ENCODE measurements around the gene COL25A1. TPM values are rescaled to one million over a fixed set of nuclear protein-coding genes. Genes with fewer than 3 reads are reported as not detected.

The COL25A1 gene
- total RNA-seq, 1 experiment from 2014 or later: 4.2 TPM

GRCh38 chr4:108953941-108954340 is 348.5 kb downstream of the COL25A1 start:
- H3K4me3 Mint-ChIP-seq: no peak overlapping the region
- Histone ChIP-seq H3K4me1 (ENCODE audit: insufficient read depth, low read length) (no peaks in the 10 kb centered on the region; the same call in 1 of the 2 replicates), H4K5ac (ENCODE audit: insufficient read length, low read depth, low read length) (no peak overlapping the region), H2BK12ac (ENCODE audit: insufficient read length, low read depth, low read length) (no peak overlapping the region), H4K8ac (replicated peaks; ENCODE audit: insufficient read length, low read depth, low read length) (no peak overlapping the region), H2AFZ (ENCODE audit: low read length) (no peak overlapping the region), H2BK15ac (ENCODE audit: low read depth, low read length) (no peak overlapping the region), H2BK20ac (ENCODE audit: low read depth, low read length, poor library complexity, severe bottlenecking) (no peak overlapping the region), H2AK5ac (ENCODE audit: insufficient read length, low read length) (no peak overlapping the region), H3K18ac (ENCODE audit: insufficient read length, low read depth, low read length) (no peak overlapping the region), H3K23ac (ENCODE audit: insufficient read length, low read depth, low read length) (no peak overlapping the region), H3K9me3 (ENCODE audit: control insufficient read depth, low read depth, low read length) (no peaks in the 10 kb centered on the region), H3K23me2 (ENCODE audit: insufficient read length, low read depth, low read length, poor library complexity, severe bottlenecking) (no peaks in the 10 kb centered on the region), H3K9ac (ENCODE audit: extremely low read depth, insufficient read length, low read length) (no peak overlapping the region), H3T11ph (ENCODE audit: low read length) (no peak overlapping the region), H3K27ac (ENCODE audit: insufficient read length, low read depth, low read length) (no peak overlapping the region), H3K14ac (ENCODE audit: insufficient read depth, low read length) (no peak overlapping the region), H3K79me2 (ENCODE audit: insufficient read depth, low read length) (no peaks in the 10 kb centered on the region), H3K56ac (ENCODE audit: insufficient read length, low read depth, low read length) (no peak overlapping the region), H2BK5ac (ENCODE audit: insufficient read length, low read length) (no peak overlapping the region), H2BK120ac (ENCODE audit: low read depth, low read length, poor library complexity, severe bottlenecking) (no peak overlapping the region), H3K79me1 (ENCODE audit: insufficient read depth, low read depth, low read length, poor library complexity, severe bottlenecking) (no peaks in the 10 kb centered on the region), H3K4ac (ENCODE audit: low read depth, low read length) (no peak overlapping the region), H4K20me1 (ENCODE audit: control insufficient read depth, insufficient read depth, insufficient read length) (no peaks in the 10 kb centered on the region), H3K27me3 (ENCODE audit: insufficient read depth, low read length) (no peaks in the 10 kb centered on the region), H3K4me2 (ENCODE audit: insufficient read depth, insufficient read length, low read length) (no peak overlapping the region), H4K91ac (ENCODE audit: insufficient read length, low read depth, low read length) (no peak overlapping the region)
- no peaks in the 10 kb centered on the region; a peak in 1 of 7 replicates for H3K36me3 Mint-ChIP-seq (ENCODE audit: insufficient read depth in 1 of 3, low read depth in 3 of 3)
- TF ChIP-seq CTCF (conservative IDR thresholded peaks at IDR 0.05): no peak
- H3K9me3 Mint-ChIP-seq: no peaks in the 10 kb centered on the region
- peaks cover 12% of the 10 kb centered on the region in 2 experiments for H3K4me1 Mint-ChIP-seq
- no peaks in the 10 kb centered on the region for H3K27me3 Mint-ChIP-seq (ENCODE audit: low read depth)
- DNase-seq: no peak
- WGBS (ENCODE audit: extremely low coverage, insufficient read length, low lambda C conversion rate): no CpG with 5 or more reads among the region's 4 CpGs
- peak overlapping the region in 1 of 3 experiments; percentile 20; a peak in 1 of 7 replicates for H3K27ac Mint-ChIP-seq
